OCI-LY1 (cell line): ENCODE measurements around the gene BACH2.

Experiments
- CTCF ChIP-seq: fragments of 200-600 bp; sonication (generic), shearing (Covaris generic); IDR thresholded peaks from 2 replicates; pipeline ENCODE4 v1.5.1; 2017; ENCODE audit warnings: mild to moderate bottlenecking, antibody characterized with exemption, low read length, moderate library complexity, mixed read lengths
- EZH2 ChIP-seq: fragments of 200-600 bp; sonication (generic), shearing (Covaris generic); IDR thresholded peaks from 2 replicates; pipeline ENCODE4 v1.8.0; 2017; ENCODE audit warnings: borderline replicate concordance, mixed run types, mild to moderate bottlenecking, antibody characterized with exemption, low read length, moderate library complexity, mixed read lengths

- TF ChIP-seq CTCF (no peak), EZH2 (no peak)
Measured at GRCh38 chr6:90024633-90025032, 272.0 kb downstream of the BACH2 start.
